GM12801 (cell line): ENCODE data around the gene C2orf78.

Experiments
- TF ChIP-seq, protein P1 (sequence below): IDR thresholded peaks from one replicate; pipeline ENCODE4 v1.5.1; 2011; ENCODE audit warnings: control low read depth; ENCODE audit not compliant: insufficient read length; ENCODE audit errors: extremely low read depth

The C2orf78 gene

DNA sequence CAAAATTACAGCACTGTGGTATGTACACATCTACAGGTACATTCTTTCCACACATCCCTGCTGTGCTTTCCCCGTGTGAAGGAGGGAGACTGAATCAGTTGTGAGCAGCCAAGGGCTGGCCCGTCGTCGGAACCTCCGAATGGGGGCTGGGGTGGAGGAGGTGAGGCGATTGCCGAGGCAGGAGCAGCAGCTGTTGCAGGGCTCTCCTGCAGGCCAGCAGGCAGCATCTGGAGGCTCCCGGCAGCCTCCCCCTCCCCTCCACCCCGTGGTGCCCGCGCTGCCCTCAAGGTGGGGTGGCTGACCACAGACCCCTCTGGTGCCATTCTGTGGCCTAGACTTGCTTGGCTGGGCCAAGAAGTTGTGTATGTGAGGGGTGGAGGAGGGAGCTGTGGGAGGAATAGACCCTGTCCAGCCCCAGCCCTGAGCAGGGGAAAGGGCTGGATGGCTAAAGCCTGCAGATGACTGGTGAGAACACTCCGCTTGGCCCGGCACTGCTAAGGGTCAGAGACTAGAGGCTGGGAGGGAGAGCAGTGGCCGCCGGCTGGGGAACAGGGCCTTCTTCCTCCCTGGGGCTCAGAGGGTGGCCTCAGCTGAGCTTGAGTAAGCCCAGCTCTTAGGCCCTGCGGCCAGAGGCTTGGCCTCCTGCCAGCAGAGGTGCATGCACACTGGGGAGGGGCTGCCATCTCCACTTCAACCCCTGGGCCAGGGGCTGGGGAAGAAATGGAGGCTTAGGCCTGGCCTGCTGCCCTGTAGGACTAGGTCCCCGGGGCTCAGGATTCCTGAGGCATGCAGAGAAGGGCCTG lies 52.4 kb downstream of the C2orf78 start:
- TF ChIP-seq, protein P1, sequence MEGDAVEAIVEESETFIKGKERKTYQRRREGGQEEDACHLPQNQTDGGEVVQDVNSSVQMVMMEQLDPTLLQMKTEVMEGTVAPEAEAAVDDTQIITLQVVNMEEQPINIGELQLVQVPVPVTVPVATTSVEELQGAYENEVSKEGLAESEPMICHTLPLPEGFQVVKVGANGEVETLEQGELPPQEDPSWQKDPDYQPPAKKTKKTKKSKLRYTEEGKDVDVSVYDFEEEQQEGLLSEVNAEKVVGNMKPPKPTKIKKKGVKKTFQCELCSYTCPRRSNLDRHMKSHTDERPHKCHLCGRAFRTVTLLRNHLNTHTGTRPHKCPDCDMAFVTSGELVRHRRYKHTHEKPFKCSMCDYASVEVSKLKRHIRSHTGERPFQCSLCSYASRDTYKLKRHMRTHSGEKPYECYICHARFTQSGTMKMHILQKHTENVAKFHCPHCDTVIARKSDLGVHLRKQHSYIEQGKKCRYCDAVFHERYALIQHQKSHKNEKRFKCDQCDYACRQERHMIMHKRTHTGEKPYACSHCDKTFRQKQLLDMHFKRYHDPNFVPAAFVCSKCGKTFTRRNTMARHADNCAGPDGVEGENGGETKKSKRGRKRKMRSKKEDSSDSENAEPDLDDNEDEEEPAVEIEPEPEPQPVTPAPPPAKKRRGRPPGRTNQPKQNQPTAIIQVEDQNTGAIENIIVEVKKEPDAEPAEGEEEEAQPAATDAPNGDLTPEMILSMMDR, result no peak

DNA sequence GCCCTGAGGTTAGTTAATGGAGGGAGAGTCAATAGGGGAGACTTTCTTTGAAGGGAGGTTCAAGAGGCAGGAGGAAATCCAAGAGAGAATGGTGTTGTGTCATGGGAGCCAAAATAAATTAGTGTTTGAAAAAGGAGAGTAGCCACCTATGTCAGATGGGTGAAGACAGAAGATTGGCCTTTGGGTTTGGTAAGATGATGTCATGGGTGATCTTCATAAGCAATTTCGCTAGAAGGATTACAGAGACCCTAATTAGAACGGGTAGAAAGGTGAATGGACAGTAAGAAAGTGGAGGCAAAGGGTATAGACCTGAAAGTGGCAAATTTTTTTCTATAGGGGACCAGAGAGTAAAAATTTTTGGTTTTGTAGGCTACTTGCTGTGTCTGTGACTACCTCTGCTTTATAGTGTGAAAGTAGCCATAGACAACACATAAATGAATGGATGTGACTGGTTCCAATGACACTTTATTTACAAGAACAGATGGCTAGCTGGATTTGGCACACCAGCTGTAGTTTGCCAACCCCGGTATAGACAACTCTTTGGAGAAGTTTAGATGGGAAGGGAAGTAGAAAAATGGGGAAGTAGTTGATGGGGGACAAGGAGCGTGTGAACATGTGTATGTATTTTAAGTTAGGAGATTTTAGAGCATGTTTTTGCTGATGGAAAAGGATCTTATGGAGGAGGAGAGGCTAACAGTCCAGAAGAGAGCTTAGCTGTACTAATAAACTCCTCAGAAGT lies 54.0 kb downstream of the C2orf78 start:
- TF ChIP-seq, protein P1, result no peak

DNA sequence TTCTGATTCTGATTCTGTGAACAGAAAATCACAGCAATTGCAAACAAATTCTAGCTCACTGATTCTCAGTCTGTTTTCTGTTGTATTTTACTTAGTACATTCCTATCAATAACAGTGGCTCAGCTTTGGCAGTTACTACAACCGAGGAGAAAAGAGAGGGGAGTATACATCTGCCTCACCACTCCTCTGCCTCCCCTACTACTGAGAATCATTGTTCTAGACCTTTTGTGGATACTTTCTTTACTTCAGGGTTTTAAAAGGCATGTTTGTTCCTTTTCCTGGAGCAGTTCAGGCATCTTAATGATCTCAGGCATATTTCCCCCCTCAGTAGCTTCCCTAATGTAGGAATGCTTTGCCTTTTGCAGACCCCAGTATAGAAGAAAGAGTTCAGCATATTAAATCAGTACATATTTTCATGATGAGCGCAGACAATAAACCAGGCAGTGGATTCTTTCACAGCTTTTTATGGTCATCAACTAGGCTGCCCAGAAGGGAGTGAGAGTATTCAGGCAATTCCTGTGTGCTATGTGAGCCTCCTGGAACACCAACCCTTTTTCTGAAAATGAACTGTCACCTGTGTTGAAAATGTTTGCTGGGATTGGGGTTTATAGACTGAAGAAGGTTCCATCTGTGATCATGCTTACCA lies 55.0 kb downstream of the C2orf78 start:
- TF ChIP-seq, protein P1, result no peak

DNA sequence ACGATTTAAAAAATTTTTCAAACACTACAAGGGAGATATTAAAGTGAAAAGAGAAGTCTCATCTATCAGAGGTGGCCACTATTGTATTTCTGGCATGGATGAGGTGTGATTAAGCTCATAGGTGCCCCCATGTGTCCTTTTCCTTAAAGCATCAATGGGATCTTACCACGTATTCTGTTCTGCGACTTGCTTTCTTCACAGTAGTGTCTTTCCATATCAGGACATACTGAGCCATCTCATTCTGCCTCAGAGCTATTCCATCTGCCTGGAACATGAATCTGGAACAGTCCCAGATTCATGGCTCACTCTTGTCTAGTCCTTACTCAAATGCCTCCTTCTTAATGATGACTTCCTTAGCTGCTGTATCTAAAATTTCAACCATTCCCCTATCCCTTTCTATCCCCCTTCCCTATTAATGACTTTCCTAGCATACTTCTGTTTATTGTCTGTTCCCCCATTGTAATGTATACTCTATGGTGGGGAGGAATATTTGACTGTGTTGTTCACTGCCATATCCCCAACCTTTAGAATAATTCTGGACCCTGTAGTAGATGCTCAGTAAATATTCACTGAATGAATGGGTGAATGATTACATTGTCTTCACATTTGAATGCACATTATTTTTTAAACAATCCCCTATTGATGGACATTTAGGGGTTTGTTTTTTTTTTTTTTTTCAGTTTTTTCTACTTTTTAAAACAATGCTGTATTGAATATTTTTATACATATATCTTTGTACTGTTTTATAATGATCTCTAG lies 55.8 kb downstream of the C2orf78 start:
- TF ChIP-seq, protein P1, result no peak

DNA sequence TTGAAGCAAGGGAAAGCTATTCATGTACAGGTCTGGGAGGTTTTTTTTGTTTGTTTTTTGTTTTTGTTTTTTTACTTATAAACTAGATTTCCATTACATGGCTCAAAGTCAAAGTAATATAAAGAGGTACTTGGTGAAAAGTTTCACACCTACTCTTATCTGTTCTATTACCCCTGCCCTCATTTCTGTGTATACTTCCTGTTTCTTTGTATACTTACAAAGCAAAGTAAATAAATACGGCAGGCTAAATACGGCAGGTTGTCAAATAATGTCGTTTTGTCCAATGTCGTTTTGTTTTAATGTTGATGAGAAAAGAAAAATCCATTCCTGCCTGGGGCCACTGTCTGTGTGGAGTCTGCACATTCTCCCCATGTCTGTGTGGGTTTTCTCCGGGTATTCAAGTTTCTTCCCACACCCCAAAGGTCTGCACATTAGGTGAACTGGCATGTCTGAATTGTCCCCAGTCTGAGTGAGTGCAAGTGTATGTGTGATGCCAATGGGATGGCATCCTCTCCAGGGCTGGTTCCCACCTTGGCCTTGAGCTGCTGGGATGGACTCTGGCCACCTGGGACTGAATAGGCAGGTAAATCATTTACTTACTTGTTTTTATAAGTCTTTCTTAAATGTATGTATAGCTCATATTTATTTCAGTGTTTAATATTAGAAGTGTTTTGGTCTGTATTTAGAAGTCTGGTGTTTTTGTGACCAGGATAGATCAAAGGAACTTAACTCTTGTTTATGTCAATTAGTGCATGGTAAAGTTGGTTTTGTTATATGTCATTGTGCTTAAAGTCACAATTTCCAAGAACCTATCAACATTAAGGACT lies 58.1 kb downstream of the C2orf78 start:
- TF ChIP-seq, protein P1, result no peak

DNA sequence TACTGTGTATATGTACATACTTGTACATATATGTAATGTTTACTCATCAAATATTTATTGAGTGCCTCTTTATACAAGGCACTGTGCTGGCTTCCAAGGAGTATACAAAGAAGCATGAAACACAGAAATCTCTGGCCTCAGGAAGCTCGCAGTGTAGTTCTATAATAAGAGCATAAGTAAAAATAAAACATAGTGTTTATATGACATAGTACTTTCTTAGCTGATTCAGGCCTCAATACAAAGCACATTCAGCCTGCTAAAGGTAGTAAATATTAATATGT lies 58.7 kb downstream of the C2orf78 start:
- TF ChIP-seq, protein P1, result no peak
